Activated CD8-positive, alpha-beta T cell treated with anti-CD3 and anti-CD28 coated beads for 36 hours (primary cell): ENCODE measurements around the gene BAIAP3. TPM values are rescaled to one million over a fixed set of nuclear protein-coding genes. Genes with fewer than 3 reads are reported as not detected.

Experiments
- ATAC-seq: fragments of 200-7000 bp; cut with Tn5 transposase; one replicate; pipeline ENCODE4 v1.10.0; 2021; ENCODE audit warnings: mild to moderate bottlenecking, moderate library complexity
- CTCF ChIA-PET: fragments of 350-600 bp; sonication (Branson Sonifier 250); formaldehyde crosslinking; loops from one replicate; lab custom pipeline; 2021; ENCODE audit warnings: antibody characterized with exemption; lab: Charles Lee
- POLR2A ChIA-PET: fragments of 350-600 bp; sonication (Branson Sonifier 250); formaldehyde crosslinking; loops from one replicate; lab custom pipeline; 2021; ENCODE audit warnings: antibody characterized with exemption; lab: Charles Lee
- DNase-seq: peaks from one replicate; pipeline ENCODE4 v3.0.0-alpha.2; 2020
- H3K27ac Mint-ChIP-seq: one replicate; pipeline ENCODE4 v1.8.0; 2021; ENCODE audit warnings: mild to moderate bottlenecking, mixed read lengths
- H3K27me3 Mint-ChIP-seq: one replicate; pipeline ENCODE4 v1.8.0; 2021; ENCODE audit warnings: mixed read lengths
- H3K36me3 Mint-ChIP-seq: one replicate; pipeline ENCODE4 v1.8.0; 2021; ENCODE audit warnings: low read depth, mixed read lengths
- H3K4me1 Mint-ChIP-seq: one replicate; pipeline ENCODE4 v1.8.0; 2021; ENCODE audit warnings: low read depth, mixed read lengths
- H3K4me3 Mint-ChIP-seq: one replicate; pipeline ENCODE4 v1.8.0; 2021; ENCODE audit warnings: mild to moderate bottlenecking, moderate library complexity, mixed read lengths
- H3K9me3 Mint-ChIP-seq: one replicate; pipeline ENCODE4 v1.8.0; 2021; ENCODE audit warnings: mixed read lengths
- intact Hi-C: fragments of 100-400 bp; cut with micrococcal nuclease; formaldehyde crosslinking; loops from one replicate; pipeline ENCODE4 v1.10.0; 2022
- total RNA-seq, 2 experiments: library from RNA; stranded (reverse); gene quantifications; one replicate each; pipeline ENCODE4 v1.2.3, GENCODE V29; 2021
- TF ChIP-seq, protein P1 (sequence below): fragments of 200-600 bp; IDR thresholded peaks from one replicate; pipeline ENCODE4 v1.8.0; 2022; ENCODE audit warnings: antibody characterized with exemption, mild to moderate bottlenecking

The BAIAP3 gene
- total RNA-seq, 2 experiments from 2014 or later, result 0.27 to 0.68 TPM

DNA sequence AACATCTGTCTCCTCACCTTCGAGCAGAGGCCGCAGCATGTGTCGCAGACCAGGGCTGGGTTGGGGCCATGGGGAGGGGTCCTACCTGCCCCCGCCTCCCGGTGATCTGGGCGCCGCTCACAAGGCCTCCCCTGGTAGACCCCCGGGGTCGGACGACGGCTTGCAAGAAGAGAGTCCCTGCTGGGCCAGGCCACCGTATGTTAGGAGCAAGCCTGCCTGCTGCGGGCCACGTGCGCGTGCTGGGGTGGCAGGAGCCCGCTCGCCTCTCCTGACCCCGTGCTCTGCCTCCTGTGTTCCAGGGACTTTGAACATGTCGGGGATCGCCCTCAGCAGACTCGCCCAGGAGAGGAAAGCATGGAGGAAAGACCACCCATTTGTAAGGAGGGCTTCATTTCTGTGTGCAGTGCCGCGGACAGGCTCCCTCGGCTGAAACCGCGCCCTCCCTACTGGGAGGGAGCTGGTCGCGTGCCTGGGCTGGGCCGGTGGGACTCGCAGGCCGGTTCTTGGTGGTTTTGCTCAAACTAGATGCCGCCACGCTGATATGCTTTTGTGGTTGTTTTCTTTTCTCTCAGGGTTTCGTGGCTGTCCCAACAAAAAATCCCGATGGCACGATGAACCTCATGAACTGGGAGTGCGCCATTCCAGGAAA is 19.6 kb upstream of the BAIAP3 start:
- TF ChIP-seq, protein P1, sequence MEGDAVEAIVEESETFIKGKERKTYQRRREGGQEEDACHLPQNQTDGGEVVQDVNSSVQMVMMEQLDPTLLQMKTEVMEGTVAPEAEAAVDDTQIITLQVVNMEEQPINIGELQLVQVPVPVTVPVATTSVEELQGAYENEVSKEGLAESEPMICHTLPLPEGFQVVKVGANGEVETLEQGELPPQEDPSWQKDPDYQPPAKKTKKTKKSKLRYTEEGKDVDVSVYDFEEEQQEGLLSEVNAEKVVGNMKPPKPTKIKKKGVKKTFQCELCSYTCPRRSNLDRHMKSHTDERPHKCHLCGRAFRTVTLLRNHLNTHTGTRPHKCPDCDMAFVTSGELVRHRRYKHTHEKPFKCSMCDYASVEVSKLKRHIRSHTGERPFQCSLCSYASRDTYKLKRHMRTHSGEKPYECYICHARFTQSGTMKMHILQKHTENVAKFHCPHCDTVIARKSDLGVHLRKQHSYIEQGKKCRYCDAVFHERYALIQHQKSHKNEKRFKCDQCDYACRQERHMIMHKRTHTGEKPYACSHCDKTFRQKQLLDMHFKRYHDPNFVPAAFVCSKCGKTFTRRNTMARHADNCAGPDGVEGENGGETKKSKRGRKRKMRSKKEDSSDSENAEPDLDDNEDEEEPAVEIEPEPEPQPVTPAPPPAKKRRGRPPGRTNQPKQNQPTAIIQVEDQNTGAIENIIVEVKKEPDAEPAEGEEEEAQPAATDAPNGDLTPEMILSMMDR, result no peak

DNA sequence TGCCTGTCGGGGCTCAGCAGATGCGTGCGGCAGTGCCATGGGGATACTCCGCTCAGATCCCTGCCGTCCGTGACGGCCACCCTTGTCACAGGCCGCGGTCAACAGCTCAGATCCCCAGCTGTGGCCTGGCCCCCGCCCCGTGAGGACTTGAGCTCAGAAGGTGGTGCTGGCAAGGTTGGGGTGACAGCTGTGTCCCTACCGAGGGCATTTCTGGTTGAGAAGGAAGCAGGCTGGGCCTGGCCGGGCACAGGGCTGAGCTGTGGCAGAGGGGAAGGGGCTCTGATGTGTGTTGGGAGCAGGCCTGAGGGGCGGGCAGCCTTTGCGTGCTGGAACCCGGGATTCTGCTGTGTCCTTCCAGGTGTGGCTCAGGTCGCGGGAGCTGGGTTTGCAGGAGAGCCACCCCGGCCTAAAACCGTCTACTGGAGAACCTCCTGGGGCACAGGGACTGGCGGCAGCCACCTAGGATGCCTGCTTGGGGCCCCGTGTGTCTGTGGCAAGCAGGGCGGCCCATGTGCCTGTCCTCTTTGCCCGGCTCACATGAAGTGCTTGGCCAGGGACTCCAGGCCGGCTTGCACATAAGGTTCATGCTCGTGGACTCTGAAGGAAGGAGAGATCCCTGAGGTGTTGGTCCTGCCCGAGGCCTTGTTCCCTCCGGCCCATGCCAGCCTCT is 18.9 kb upstream of the BAIAP3 start:
- CTCF ChIA-PET, result no interaction called here
- TF ChIP-seq, protein P1, result no peak
- H3K9me3 Mint-ChIP-seq, result no peaks in the 10 kb centered on the region
- H3K36me3 Mint-ChIP-seq, result peaks cover 54% of the 10 kb centered on the region
- H3K4me1 Mint-ChIP-seq, result peaks cover 20% of the 10 kb centered on the region
- POLR2A ChIA-PET, result interaction anchor here (0.7 to 1.6 kb wide), 4 partner anchors 9 to 200 kb away, joined by 4 to 5 read pairs (median 4); no protein-coding TSS in a partner anchor
- ATAC-seq (no peak), DNase-seq (no peak)
- H3K27me3 Mint-ChIP-seq, result no peaks in the 10 kb centered on the region
- no peak overlapping the region for H3K4me3 Mint-ChIP-seq
- intact Hi-C loops, result no loop called here
- no peak overlapping the region for H3K27ac Mint-ChIP-seq

More for the DNA sequence above, 19.6 kb upstream of the BAIAP3 start:
- Mint-ChIP-seq H3K27me3 (no peaks in the 10 kb centered on the region), H3K36me3 (peaks cover 49% of the 10 kb centered on the region), H3K4me3 (no peak overlapping the region), H3K4me1 (peaks cover 20% of the 10 kb centered on the region), H3K9me3 (no peaks in the 10 kb centered on the region), H3K27ac (no peak overlapping the region)
- ChIA-PET POLR2A (interaction anchor here (1.1 to 1.6 kb wide), 3 partner anchors 9 to 22 kb away, joined by 4 to 5 read pairs (median 4); no protein-coding TSS in a partner anchor), CTCF (no interaction called here)
- intact Hi-C loops, result no loop called here
- DNase-seq (no peak), ATAC-seq (no peak)

- peaks cover 17% of the 10 kb centered on the region for H3K4me1 Mint-ChIP-seq
- H3K9me3 Mint-ChIP-seq, result no peaks in the 10 kb centered on the region
- no peak for ATAC-seq
- intact Hi-C loops, result no loop called here
- ChIA-PET POLR2A (interaction anchor here (0.7 to 1.5 kb wide), 4 partner anchors 10 to 483 kb away, joined by 4 to 5 read pairs (median 4); no protein-coding TSS in a partner anchor), CTCF (interaction anchor here (1.0 to 2.2 kb wide), 2 partner anchors 14 to 48 kb away, joined by 3 to 8 read pairs; no protein-coding TSS in a partner anchor)
- no peak overlapping the region for H3K27ac Mint-ChIP-seq
- H3K36me3 Mint-ChIP-seq, result peaks cover 58% of the 10 kb centered on the region
- DNase-seq, result no peak
- no peak overlapping the region for H3K4me3 Mint-ChIP-seq
- TF ChIP-seq, protein P1, result no peak
- no peaks in the 10 kb centered on the region for H3K27me3 Mint-ChIP-seq
Observed at GRCh38 chr16:1315081-1316032, 18.1 kb upstream of the BAIAP3 start.

DNA sequence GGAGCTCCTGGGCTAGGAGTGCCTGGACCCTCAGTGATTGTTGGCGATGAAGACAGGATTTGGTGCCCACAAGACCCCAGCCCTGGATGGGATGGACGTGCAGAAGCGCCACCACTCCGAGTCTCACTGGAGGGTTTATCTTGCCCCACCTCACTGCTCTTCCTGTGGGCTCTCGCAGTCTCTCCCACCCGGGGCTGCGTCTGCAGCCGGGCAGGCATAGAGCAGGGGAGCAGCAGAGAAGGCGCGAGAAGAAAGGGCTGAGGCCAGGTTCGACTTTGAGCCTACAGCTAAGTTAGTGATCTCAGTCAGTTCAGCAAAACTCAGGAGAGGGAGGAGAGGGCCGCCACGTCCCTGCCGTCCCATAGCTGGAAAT is 17.4 kb upstream of the BAIAP3 start:
- no peak overlapping the region for H3K4me3 Mint-ChIP-seq
- TF ChIP-seq, protein P1, result no peak
- DNase-seq (no peak), ATAC-seq (no peak)
- POLR2A ChIA-PET, result interaction anchor here (0.7 to 1.3 kb wide), 2 partner anchors 9 to 484 kb away, joined by 3 to 4 read pairs; no protein-coding TSS in a partner anchor
- CTCF ChIA-PET, result interaction anchor here (1.0 to 2.2 kb wide), 2 partner anchors 15 to 47 kb away, joined by 3 to 8 read pairs; no protein-coding TSS in a partner anchor
- peaks cover 12% of the 10 kb centered on the region for H3K4me1 Mint-ChIP-seq
- H3K36me3 Mint-ChIP-seq, result peaks cover 55% of the 10 kb centered on the region
- H3K27me3 Mint-ChIP-seq, result no peaks in the 10 kb centered on the region
- intact Hi-C loops, result no loop called here
- no peak overlapping the region for H3K27ac Mint-ChIP-seq
- no peaks in the 10 kb centered on the region for H3K9me3 Mint-ChIP-seq
